ENCODE measurements around the gene OCA2.

DNA sequence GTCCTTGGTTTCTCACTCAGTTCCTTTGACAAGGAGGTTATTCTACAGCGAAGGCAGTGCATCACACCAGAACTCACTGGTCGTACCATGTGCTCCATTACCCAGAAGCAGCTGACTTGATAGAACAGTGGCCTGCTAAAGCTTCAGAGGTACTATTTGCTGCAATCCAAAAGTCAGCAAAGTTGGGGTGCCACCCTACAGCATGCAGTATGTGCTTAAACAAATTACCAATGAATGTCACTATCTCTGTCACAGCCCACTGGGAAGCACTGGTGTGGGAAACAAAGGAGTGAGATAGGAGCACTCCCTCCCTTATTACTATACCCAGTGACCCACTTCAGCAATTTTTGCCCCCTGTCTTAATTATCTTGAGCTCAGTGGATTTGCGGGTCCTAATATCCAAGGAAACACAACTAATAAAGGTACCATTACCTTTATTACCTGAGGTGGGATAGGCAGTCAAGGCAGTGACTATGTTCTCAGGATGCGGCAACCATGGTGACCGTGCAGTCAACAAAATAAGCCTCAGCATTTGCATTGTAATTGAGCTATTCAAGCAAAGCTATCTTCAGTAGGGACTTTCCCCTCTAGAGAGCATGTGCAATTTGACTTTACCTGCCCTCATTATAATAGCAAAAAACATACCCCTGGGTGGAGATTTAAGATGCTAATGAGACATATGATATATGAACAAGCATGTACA lies 199.4 kb downstream of the OCA2 start:
- TF ChIP-seq POLR2AphosphoS5 (IDR thresholded peaks at IDR 0.05) (no peak), CTCF (IDR thresholded peaks at IDR 0.05) (no peak), POLR2A (IDR thresholded peaks at IDR 0.05) (no peak)
